Endothelial cell of umbilical vein (primary cell): Measurements from ENCODE around the gene ZNF407. TPM values are rescaled to one million over a fixed set of nuclear protein-coding genes. Genes with fewer than 3 reads are reported as not detected.

Experiments used
- BruUV-seq: library from RNA; stranded (reverse); fragments of 400-500 nt; replicated peaks from 2 replicates; lab custom pipeline; 2021; lab: Mats Ljungman, UMichigan
- CTCF ChIA-PET: fragments of 300-600, 350-600 bp; sonication (Branson Sonifier 250); formaldehyde crosslinking; loops from one replicate; lab custom pipeline; 2021; ENCODE audit warnings: antibody characterized with exemption, inconsistent platforms; lab: Charles Lee
- POLR2A ChIA-PET: fragments of 300-600, 350-600 bp; sonication (Branson Sonifier 250); formaldehyde crosslinking; loops from one replicate; lab custom pipeline; 2021; ENCODE audit warnings: antibody characterized with exemption, inconsistent platforms; lab: Charles Lee
- DNase-seq: peaks from one replicate; pipeline ENCODE4 v3.0.0-alpha.2; 2011; ENCODE audit warnings: low read depth, low spot score
- FAIRE-seq: peaks from 2 replicates; lab custom pipeline; 2011; peaks lifted over from hg19 to GRCh38; lab: Jason Lieb, UNC
- H2AFZ ChIP-seq: 2 replicates; pipeline ENCODE4 v1.6.0; 2012; ENCODE audit warnings: low read depth, low read length, control low read depth, inconsistent platforms
- H3K27ac ChIP-seq: 2 replicates; pipeline ENCODE4 v1.5.1; 2011; ENCODE audit warnings: low read depth, mild to moderate bottlenecking, control low read depth, low read length, moderate library complexity; ENCODE audit not compliant: insufficient read depth
- H3K27me3 ChIP-seq, 2 experiments: 2 replicates each; pipeline versions ENCODE4 v1.6.0 to v1.6.1; 2011; ENCODE audit warnings: low read length in 2 of 2, mixed read lengths in 1 of 2; ENCODE audit not compliant: control insufficient read depth in 2 of 2, insufficient read depth in 2 of 2
- H3K36me3 ChIP-seq, 2 experiments: 2 replicates in 1 of 2; 3 replicates in 1 of 2; pipeline ENCODE4 v1.5.1; 2011; ENCODE audit warnings: low read length in 2 of 2, mild to moderate bottlenecking in 1 of 2, moderate library complexity in 1 of 2; ENCODE audit not compliant: control insufficient read depth in 2 of 2, insufficient read depth in 2 of 2; ENCODE audit errors: extremely low read depth in 1 of 2
- H3K4me1 ChIP-seq: 3 replicates; pipeline ENCODE4 v1.5.1; 2011; ENCODE audit warnings: mild to moderate bottlenecking, low read length; ENCODE audit not compliant: control insufficient read depth, insufficient read depth; ENCODE audit errors: extremely low read depth
- H3K4me2 ChIP-seq: 2 replicates; pipeline ENCODE4 v1.6.1; 2011; ENCODE audit warnings: low read length, control low read depth, mixed read lengths; ENCODE audit not compliant: insufficient read depth
- H3K4me3 ChIP-seq, 3 experiments: fragments of 200-600 bp in 1 of 3; sonication (generic), shearing (Covaris generic) in 1 of 3; replicated peaks in 1 of 3; 2 replicates each; pipeline ENCODE4 v1.5.1; 2011 to 2016; ENCODE audit warnings: control low read depth in 3 of 3, low read length in 3 of 3, mild to moderate bottlenecking in 2 of 3, inconsistent platforms in 1 of 3, low read depth in 1 of 3, moderate library complexity in 1 of 3; ENCODE audit not compliant: insufficient read depth in 1 of 3
- H3K79me2 ChIP-seq: 2 replicates; pipeline ENCODE4 v1.6.0; 2012; ENCODE audit warnings: low read length, inconsistent platforms; ENCODE audit not compliant: control insufficient read depth, insufficient read depth
- H3K9ac ChIP-seq: replicated peaks from 2 replicates; pipeline ENCODE3; 2011; ENCODE audit warnings: low read length, control low read depth; ENCODE audit not compliant: insufficient read depth; ENCODE audit errors: extremely low read depth
- H3K9me1 ChIP-seq: replicated peaks from 3 replicates; pipeline ENCODE4 v1.6.0; 2011; ENCODE audit warnings: mild to moderate bottlenecking, low read length; ENCODE audit not compliant: control insufficient read depth, insufficient read depth; ENCODE audit errors: extremely low read depth
- H3K9me3 ChIP-seq: replicated peaks from 2 replicates; pipeline ENCODE4 v1.5.1; 2012; ENCODE audit warnings: low read length, inconsistent platforms; ENCODE audit not compliant: control insufficient read depth, insufficient read depth
- H4K20me1 ChIP-seq: replicated peaks from 2 replicates; pipeline ENCODE3; 2011; ENCODE audit warnings: mild to moderate bottlenecking, low read length; ENCODE audit not compliant: control insufficient read depth, insufficient read depth; ENCODE audit errors: extremely low read depth
- FOS ChIP-seq: IDR thresholded peaks from 2 replicates; pipeline ENCODE4 v1.6.1; 2011; ENCODE audit warnings: mild to moderate bottlenecking, low read length, moderate library complexity, borderline replicate concordance; ENCODE audit not compliant: insufficient read depth
- JUN ChIP-seq: IDR thresholded peaks from 2 replicates; pipeline ENCODE4 v1.6.1; 2011; ENCODE audit warnings: borderline replicate concordance, low read depth; ENCODE audit not compliant: insufficient read length, insufficient read depth
- MAX ChIP-seq: IDR thresholded peaks from 2 replicates; pipeline ENCODE4 v1.6.1; 2011; ENCODE audit not compliant: insufficient read depth, insufficient read length
- dilution Hi-C: fragments of 300-500 bp; cut with MboI; formaldehyde crosslinking; loops from one replicate; pipeline ENCODE4 v1.15.0; 2019; ENCODE audit warnings: low sequenced_read_pairs; ENCODE audit not compliant: extremely low pct_ligation_motif_present
- intact Hi-C: fragments of 100-400 bp; cut with micrococcal nuclease; formaldehyde crosslinking; loops from one replicate; pipeline ENCODE4 v1.10.0; 2022
- polyA plus RNA-seq, 4 experiments: library from polyadenylated mRNA; depleted of rRNA in 3 of 4; stranded (reverse) in 3 of 4; unstranded in 1 of 4; fragments of >200 nt; gene quantifications; 2 replicates each; pipeline versions ENCODE4 v1.2.1 to v1.2.3, GENCODE V29; 2011 to 2012; ENCODE audit warnings: missing spikeins in 1 of 4
- total RNA-seq: library from RNA; stranded (reverse); gene quantifications from 2 replicates; pipeline ENCODE4 v1.2.3, GENCODE V29; 2021

Gene ZNF407
- total and polyA plus RNA-seq, 2 donors (not counting 3 experiments of a cell fraction or from before 2014, with no cell fraction given): 3.8 to 20.1 TPM

- intact Hi-C loops: loop anchor here (5.0 kb wide), 3 partner anchors 139 to 579 kb away; no protein-coding TSS in a partner anchor
- H4K20me1 ChIP-seq: no peaks in the 10 kb centered on the region
- FAIRE-seq (peak; percentile 50), DNase-seq (peak; percentile 21)
- no peaks in the 10 kb centered on the region for H3K36me3 ChIP-seq
- no peaks in the 10 kb centered on the region for H3K9me3 ChIP-seq
- BruUV-seq: no TSS peak
- dilution Hi-C loops: no loop called here
- H3K27ac ChIP-seq: no peak overlapping the region
- POLR2A ChIA-PET: no interaction called here
- CTCF ChIA-PET: interaction anchor here (0.7 to 1.4 kb wide), 8 partner anchors 9 to 245 kb away, joined by 3 to 7 read pairs (median 3); no protein-coding TSS in a partner anchor
- H3K4me3 ChIP-seq: no peak overlapping the region
- no peak overlapping the region for H2AFZ ChIP-seq
- no peaks in the 10 kb centered on the region for H3K27me3 ChIP-seq
- TF ChIP-seq MAX (no peak), FOS (peak; percentile 42)
- H3K4me2 ChIP-seq: no peak overlapping the region
- no peaks in the 10 kb centered on the region for H3K9me1 ChIP-seq
- H3K79me2 ChIP-seq: no peaks in the 10 kb centered on the region
- H3K9ac ChIP-seq: no peak overlapping the region
- peaks cover 12% of the 10 kb centered on the region for H3K4me1 ChIP-seq
These were observed 300.4 kb downstream of the ZNF407 start for GRCh38 chr18:74897971-74898657.

- BruUV-seq: no TSS peak
- peak; percentile 81 for FAIRE-seq
- H3K4me2 ChIP-seq: no peak overlapping the region
These were observed 301.3 kb downstream of the ZNF407 start for GRCh38 chr18:74898965-74899364.

More at GRCh38 chr18:74898965-74899364, 301.3 kb downstream of the ZNF407 start:
- no peak overlapping the region for H3K4me3 ChIP-seq
- intact Hi-C loops: loop anchor here (5.0 kb wide), 3 partner anchors 138 to 578 kb away; no protein-coding TSS in a partner anchor
- no peaks in the 10 kb centered on the region for H3K9me3 ChIP-seq
- H3K27ac ChIP-seq: no peak overlapping the region
- DNase-seq: peak; percentile 51
- no peaks in the 10 kb centered on the region for H3K36me3 ChIP-seq
- H4K20me1 ChIP-seq: no peaks in the 10 kb centered on the region
- no peaks in the 10 kb centered on the region for H3K9me1 ChIP-seq
- H3K9ac ChIP-seq: no peak overlapping the region
- dilution Hi-C loops: no loop called here
- CTCF ChIA-PET: no interaction called here
- H3K79me2 ChIP-seq: no peaks in the 10 kb centered on the region
- H3K4me1 ChIP-seq: peaks cover 12% of the 10 kb centered on the region
- no peak overlapping the region for H2AFZ ChIP-seq
- H3K27me3 ChIP-seq: no peaks in the 10 kb centered on the region
- POLR2A ChIA-PET: no interaction called here
- TF ChIP-seq FOS: peak; percentile 75
- no peak for TF ChIP-seq JUN
